Lower lobe of right lung (tissue), 2 donors: ENCODE data around the gene DMRTC2. TPM values are rescaled to one million over a fixed set of nuclear protein-coding genes. Genes with fewer than 3 reads are reported as not detected.
A peak's percentile ranks its signal among the peaks of the same experiment; 100 is the strongest.

Source experiments
- ATAC-seq, 2 donors: fragments of 200-7000 bp; cut with Tn5 transposase; one replicate each; pipeline ENCODE4 v1.9.1; 2020 to 2022; ENCODE audit warnings: mild to moderate bottlenecking in 2 of 2, moderate library complexity in 2 of 2
- DNase-seq: peaks from one replicate; pipeline ENCODE4 v3.0.0-alpha.2; 2020
- H3K27ac ChIP-seq: fragments of 200-600 bp; one replicate; pipeline ENCODE4 v1.8.0; 2022
- H3K27me3 ChIP-seq: fragments of 200-600 bp; one replicate; pipeline ENCODE4 v1.8.0; 2022; ENCODE audit warnings: low read depth
- H3K36me3 ChIP-seq: fragments of 200-600 bp; one replicate; pipeline ENCODE4 v1.8.0; 2022; ENCODE audit warnings: mild to moderate bottlenecking
- H3K4me1 ChIP-seq: fragments of 200-600 bp; one replicate; pipeline ENCODE4 v1.8.0; 2022
- H3K4me3 ChIP-seq: fragments of 200-600 bp; one replicate; pipeline ENCODE4 v1.8.0; 2022; ENCODE audit warnings: mild to moderate bottlenecking
- H3K9me3 ChIP-seq: fragments of 200-600 bp; one replicate; pipeline ENCODE4 v1.8.0; 2022
- CTCF ChIP-seq: fragments of 200-600 bp; IDR thresholded peaks from one replicate; pipeline ENCODE4 v1.8.0; 2022; ENCODE audit warnings: antibody characterized with exemption, mild to moderate bottlenecking
- intact Hi-C: fragments of 100-400 bp; cut with DNase I; formaldehyde crosslinking; loops from one replicate; pipeline ENCODE4 v1.11.0; 2022
- total RNA-seq: library from RNA; stranded (reverse); fragmentation: NEBNext Ultra II Directional; extraction: Animal tissue kit (Norgen Biotek cat#: 25700); gene quantifications from one replicate; pipeline ENCODE4 v1.2.1, GENCODE V29; 2021
- donor health status: DM: no; HTN: yes; CAD: no; lungs with severe emphysema.

Gene DMRTC2
- total RNA-seq, 1 donor from 2014 or later: not detected

- no peaks in the 10 kb centered on the region for H3K27me3 ChIP-seq
- intact Hi-C loops: no loop called here
- H3K4me3 ChIP-seq: no peak within 1 kb of the TSS
- TF ChIP-seq CTCF: no peak
- peak within 1 kb of the TSS; percentile 58 for H3K27ac ChIP-seq
- no peaks in the 10 kb centered on the region for H3K9me3 ChIP-seq
- H3K36me3 ChIP-seq: peaks cover 6% of the 10 kb centered on the region
- peaks cover 30% of the 10 kb centered on the region for H3K4me1 ChIP-seq
- DNase-seq (peak; percentile 59), ATAC-seq (no peak)
These were observed 32.3 kb downstream of the DMRTC2 start, which contains the start of gene CD79A for GRCh38 chr19:41876847-41877832. CD79A (plus strand) TSS chr19:41877279; CDS start chr19:41877305, 26 bp downstream.

GRCh38 chr19:41877916-41878905 lies 33.4 kb downstream of the DMRTC2 start:
- no peaks in the 10 kb centered on the region for H3K27me3 ChIP-seq
- H3K9me3 ChIP-seq: no peaks in the 10 kb centered on the region
- peaks cover 24% of the 10 kb centered on the region for H3K4me1 ChIP-seq
- no peaks in the 10 kb centered on the region for H3K36me3 ChIP-seq
- H3K4me3 ChIP-seq: no peak overlapping the region
- intact Hi-C loops: no loop called here
- no peak for ATAC-seq
- no peak for DNase-seq
- TF ChIP-seq CTCF: no peak
- peak overlapping the region; percentile 58 for H3K27ac ChIP-seq

- Histone ChIP-seq H3K27ac (no peak overlapping the region), H3K4me1 (peaks cover 20% of the 10 kb centered on the region), H3K27me3 (no peaks in the 10 kb centered on the region), H3K36me3 (no peaks in the 10 kb centered on the region), H3K9me3 (no peaks in the 10 kb centered on the region), H3K4me3 (no peak overlapping the region)
- DNase-seq (no peak), ATAC-seq (no peak)
- intact Hi-C loops: no loop called here
- TF ChIP-seq CTCF: no peak
These were observed 34.2 kb downstream of the DMRTC2 start for GRCh38 chr19:41879080-41879479.

- no peak for ATAC-seq
- H3K4me3 ChIP-seq: no peak overlapping the region
- H3K36me3 ChIP-seq: no peaks in the 10 kb centered on the region
- H3K27ac ChIP-seq: no peak overlapping the region
- no peaks in the 10 kb centered on the region for H3K27me3 ChIP-seq
- no peak for DNase-seq
- intact Hi-C loops: loop anchor here (10.0 kb wide), 1 partner anchor 55 kb away; no protein-coding TSS in a partner anchor
- no peaks in the 10 kb centered on the region for H3K9me3 ChIP-seq
- peaks cover 23% of the 10 kb centered on the region for H3K4me1 ChIP-seq
- TF ChIP-seq CTCF: no peak
These were observed 35.0 kb downstream of the DMRTC2 start for GRCh38 chr19:41879670-41880328.

- TF ChIP-seq CTCF: no peak
- peaks cover under 1% of the 10 kb centered on the region for H3K36me3 ChIP-seq
- intact Hi-C loops: loop anchor here (10.0 kb wide), 1 partner anchor 54 kb away; no protein-coding TSS in a partner anchor
- ATAC-seq (no peak), DNase-seq (no peak)
- H3K27ac ChIP-seq: no peak overlapping the region
- H3K4me1 ChIP-seq: peaks cover 28% of the 10 kb centered on the region
- H3K27me3 ChIP-seq: no peaks in the 10 kb centered on the region
- H3K4me3 ChIP-seq: no peak overlapping the region
- H3K9me3 ChIP-seq: no peaks in the 10 kb centered on the region
These were observed 35.5 kb downstream of the DMRTC2 start for GRCh38 chr19:41880329-41880708.
